H7 (cell line): Measurements from ENCODE around the gene KCNMB4. TPM values are rescaled to one million over a fixed set of nuclear protein-coding genes. Genes with fewer than 3 reads are reported as not detected.

Experiments
- DNase-seq: peaks from one replicate; pipeline ENCODE4 v3.0.0; 2012
- H3K27me3 ChIP-seq: 2 replicates; pipeline ENCODE4 v1.6.0; 2011; ENCODE audit warnings: mild to moderate bottlenecking, low read length; ENCODE audit not compliant: control insufficient read depth, insufficient read depth
- H3K36me3 ChIP-seq: replicated peaks from 2 replicates; pipeline ENCODE4 v1.5.1; 2011; ENCODE audit warnings: low read length; ENCODE audit not compliant: control insufficient read depth, insufficient read depth
- H3K4me3 ChIP-seq: 2 replicates; pipeline ENCODE4 v1.5.1; 2011; ENCODE audit warnings: low read depth, mild to moderate bottlenecking, control low read depth, low read length, moderate library complexity; ENCODE audit not compliant: insufficient read depth
- total RNA-seq: library from RNA; depleted of rRNA; stranded (reverse); fragments of >200 nt; shearing (Covaris generic); gene quantifications from 2 replicates; pipeline ENCODE4 v1.2.3, GENCODE V29; 2014

The KCNMB4 gene
- total RNA-seq, 1 experiment from 2014 or later, result 22.2 TPM

- H3K27me3 ChIP-seq, result no peaks in the 10 kb centered on the region
- no peak overlapping the region for H3K4me3 ChIP-seq
- no peaks in the 10 kb centered on the region for H3K36me3 ChIP-seq
- no peak for DNase-seq
These were observed 31.9 kb downstream of the KCNMB4 start for GRCh38 chr12:70398002-70398401.

GRCh38 chr12:70398862-70399261 is 32.8 kb downstream of the KCNMB4 start:
- Histone ChIP-seq H3K27me3 (no peaks in the 10 kb centered on the region), H3K36me3 (no peaks in the 10 kb centered on the region), H3K4me3 (no peak overlapping the region)
- DNase-seq, result no peak

GRCh38 chr12:70399311-70399710 is 33.2 kb downstream of the KCNMB4 start:
- DNase-seq, result no peak
- Histone ChIP-seq H3K27me3 (no peaks in the 10 kb centered on the region), H3K4me3 (no peak overlapping the region), H3K36me3 (no peaks in the 10 kb centered on the region)

- DNase-seq, result no peak
- no peaks in the 10 kb centered on the region for H3K36me3 ChIP-seq
- H3K27me3 ChIP-seq, result no peaks in the 10 kb centered on the region
- no peak overlapping the region for H3K4me3 ChIP-seq
These were observed 34.0 kb downstream of the KCNMB4 start for GRCh38 chr12:70400124-70400523.

- Histone ChIP-seq H3K36me3 (no peaks in the 10 kb centered on the region), H3K4me3 (no peak overlapping the region), H3K27me3 (no peaks in the 10 kb centered on the region)
- DNase-seq, result no peak
These were observed 36.5 kb downstream of the KCNMB4 start for GRCh38 chr12:70402597-70402996.

- no peak overlapping the region for H3K4me3 ChIP-seq
- no peaks in the 10 kb centered on the region for H3K36me3 ChIP-seq
- H3K27me3 ChIP-seq, result no peaks in the 10 kb centered on the region
- DNase-seq, result no peak
These were observed 37.7 kb downstream of the KCNMB4 start for GRCh38 chr12:70403826-70404225.

GRCh38 chr12:70408004-70408790 is 42.1 kb downstream of the KCNMB4 start:
- no peak for DNase-seq
- no peak overlapping the region for H3K4me3 ChIP-seq
- no peaks in the 10 kb centered on the region for H3K27me3 ChIP-seq
- no peaks in the 10 kb centered on the region for H3K36me3 ChIP-seq

GRCh38 chr12:70415987-70416386 is 49.9 kb downstream of the KCNMB4 start:
- Histone ChIP-seq H3K4me3 (no peak overlapping the region), H3K27me3 (no peaks in the 10 kb centered on the region), H3K36me3 (no peaks in the 10 kb centered on the region)
- DNase-seq, result no peak

GRCh38 chr12:70417121-70417520 is 51.0 kb downstream of the KCNMB4 start:
- H3K36me3 ChIP-seq, result no peaks in the 10 kb centered on the region; the same call in 1 of the 2 replicates
- H3K27me3 ChIP-seq, result no peaks in the 10 kb centered on the region
- no peak for DNase-seq
- H3K4me3 ChIP-seq, result no peak overlapping the region

GRCh38 chr12:70418101-70418500 is 52.0 kb downstream of the KCNMB4 start:
- no peaks in the 10 kb centered on the region; the same call in 1 of the 2 replicates for H3K36me3 ChIP-seq
- no peak for DNase-seq

GRCh38 chr12:70422631-70423030 is 56.5 kb downstream of the KCNMB4 start:
- H3K4me3 ChIP-seq, result no peak overlapping the region
- H3K27me3 ChIP-seq, result no peaks in the 10 kb centered on the region
- no peak for DNase-seq
- no peaks in the 10 kb centered on the region; the same call in 1 of the 2 replicates for H3K36me3 ChIP-seq

More at GRCh38 chr12:70418101-70418500, 52.0 kb downstream of the KCNMB4 start:
- no peaks in the 10 kb centered on the region for H3K27me3 ChIP-seq
- no peak overlapping the region for H3K4me3 ChIP-seq

GRCh38 chr12:70426620-70427019 is 60.5 kb downstream of the KCNMB4 start:
- Histone ChIP-seq H3K36me3 (no peaks in the 10 kb centered on the region), H3K27me3 (no peaks in the 10 kb centered on the region), H3K4me3 (no peak overlapping the region)
- no peak for DNase-seq

- Histone ChIP-seq H3K27me3 (no peaks in the 10 kb centered on the region), H3K4me3 (no peak overlapping the region), H3K36me3 (no peaks in the 10 kb centered on the region)
- no peak for DNase-seq
These were observed 61.5 kb downstream of the KCNMB4 start for GRCh38 chr12:70427611-70428010.

GRCh38 chr12:70430400-70430799 is 64.3 kb downstream of the KCNMB4 start:
- no peak for DNase-seq
- H3K4me3 ChIP-seq, result no peak overlapping the region
- no peaks in the 10 kb centered on the region; the same call in 1 of the 2 replicates for H3K36me3 ChIP-seq
- H3K27me3 ChIP-seq, result no peaks in the 10 kb centered on the region

- H3K27me3 ChIP-seq, result no peaks in the 10 kb centered on the region
- H3K36me3 ChIP-seq, result no peaks in the 10 kb centered on the region; the same call in 1 of the 2 replicates
- DNase-seq, result no peak
These were observed 70.7 kb downstream of the KCNMB4 start for GRCh38 chr12:70436836-70437235.

More at GRCh38 chr12:70436836-70437235, 70.7 kb downstream of the KCNMB4 start:
- no peak overlapping the region for H3K4me3 ChIP-seq
